Measurements from ENCODE around the gene TAPT1. TPM values are rescaled to one million over a fixed set of nuclear protein-coding genes. Genes with fewer than 3 reads are reported as not detected.
A peak's percentile ranks its signal among the peaks of the same experiment; 100 is the strongest.

The TAPT1 gene
- polyA plus RNA-seq, 3 donors: 8.9 to 17.0 (median 12.8) TPM

GRCh38 chr4:16253127-16253960 is 27.1 kb upstream of the TAPT1 start:
- 82 to 97% (median 83%) methylated on average over 2 of the region's 2 CpGs for WGBS, 3 donors
- no peak overlapping the region for H3K27ac ChIP-seq (ENCODE audit: low read depth, low read length)

GRCh38 chr4:16250661-16251365 is 24.5 kb upstream of the TAPT1 start:
- no peak overlapping the region for H3K27ac ChIP-seq (ENCODE audit: low read depth, low read length)

GRCh38 chr4:16248605-16249004 is 22.3 kb upstream of the TAPT1 start:
- WGBS, 3 donors: 93 to 100% (median 98%) methylated on average over 2 of the region's 2 CpGs
- no peak overlapping the region for H3K27ac ChIP-seq (ENCODE audit: low read depth, low read length)

More at GRCh38 chr4:16250661-16251365, 24.5 kb upstream of the TAPT1 start:
- 78 to 91% (median 88%) methylated on average over 6 of the region's 6 CpGs for WGBS, 3 donors

- 90 to 98% (median 96%) methylated on average over 1 of the region's 1 CpG for WGBS, 3 donors
- no peak overlapping the region for H3K27ac ChIP-seq (ENCODE audit: low read depth, low read length)
Measured at GRCh38 chr4:16245241-16245640, 19.0 kb upstream of the TAPT1 start.

GRCh38 chr4:16243285-16243684 is 17.0 kb upstream of the TAPT1 start:
- WGBS, 3 donors: 88 to 91% (median 90%) methylated on average over 4 of the region's 4 CpGs
- no peak overlapping the region for H3K27ac ChIP-seq (ENCODE audit: low read depth, low read length)

- no peak overlapping the region for H3K27ac ChIP-seq (ENCODE audit: low read depth, low read length)
Measured at GRCh38 chr4:16240300-16240699, 14.0 kb upstream of the TAPT1 start.

- 92 to 99% (median 97%) methylated on average over 3 of the region's 3 CpGs for WGBS, 3 donors
- H3K27ac ChIP-seq (ENCODE audit: low read depth, low read length): no peak overlapping the region
Measured at GRCh38 chr4:16239086-16239485, 12.8 kb upstream of the TAPT1 start.

GRCh38 chr4:16238327-16238726 is 12.1 kb upstream of the TAPT1 start:
- WGBS, 3 donors: 83 to 84% (median 83%) methylated on average over 3 of the region's 3 CpGs
- H3K27ac ChIP-seq (ENCODE audit: low read depth, low read length): no peak overlapping the region

- 53 to 92% (median 74%) methylated on average over 7 of the region's 7 CpGs for WGBS, 3 donors
Measured at GRCh38 chr4:16237715-16238114, 11.4 kb upstream of the TAPT1 start.

GRCh38 chr4:16236402-16237023 is 10.2 kb upstream of the TAPT1 start:
- no peak overlapping the region for H3K27ac ChIP-seq (ENCODE audit: low read depth, low read length)
- WGBS, 3 donors: 90 to 95% (median 93%) methylated on average over 5 of the region's 5 CpGs

More at GRCh38 chr4:16237715-16238114, 11.4 kb upstream of the TAPT1 start:
- H3K27ac ChIP-seq (ENCODE audit: low read depth, low read length): no peak overlapping the region

- H3K27ac ChIP-seq (ENCODE audit: low read depth, low read length): no peak overlapping the region
- 87 to 88% (median 88%) methylated on average over 4 of the region's 4 CpGs for WGBS, 3 donors
Measured at GRCh38 chr4:16235209-16235608, 8.9 kb upstream of the TAPT1 start.

- WGBS, 3 donors: 87 to 94% (median 94%) methylated on average over 4 of the region's 4 CpGs
- no peak overlapping the region for H3K27ac ChIP-seq (ENCODE audit: low read depth, low read length)
Measured at GRCh38 chr4:16233569-16234177, 7.4 kb upstream of the TAPT1 start.

- 14 to 32% (median 14%) methylated on average over 4 of the region's 4 CpGs for WGBS, 3 donors
Measured at GRCh38 chr4:16231570-16232245, 5.4 kb upstream of the TAPT1 start.

GRCh38 chr4:16230308-16230707 is 4.0 kb upstream of the TAPT1 start:
- 63 to 70% (median 63%) methylated on average over 2 of the region's 2 CpGs for WGBS, 3 donors
- H3K27ac ChIP-seq (ENCODE audit: low read depth, low read length): no peak overlapping the region

More at GRCh38 chr4:16231570-16232245, 5.4 kb upstream of the TAPT1 start:
- no peak overlapping the region for H3K27ac ChIP-seq (ENCODE audit: low read depth, low read length)

- H3K27ac ChIP-seq (ENCODE audit: low read depth, low read length): no peak overlapping the region
- WGBS, 3 donors: 84 to 98% (median 89%) methylated on average over 2 of the region's 2 CpGs
Measured at GRCh38 chr4:16229604-16230003, 3.3 kb upstream of the TAPT1 start.

GRCh38 chr4:16227462-16227868 is 1.2 kb upstream of the TAPT1 start:
- peak overlapping the region; percentile 26 for H3K27ac ChIP-seq (ENCODE audit: low read depth, low read length)
- WGBS, 3 donors: 1 to 4% (median 2%) methylated on average over 20 of the region's 20 CpGs

- WGBS, 3 donors: 0% methylated on average over 49 to 57 of the region's 57 CpGs
- peak overlapping the region; percentile 83 for H3K27ac ChIP-seq (ENCODE audit: low read depth, low read length)
Measured at GRCh38 chr4:16226816-16227461, 668 bp upstream of the TAPT1 start.

Data from adipose tissue (tissue), 3 donors.